Measurements from ENCODE around the gene SLC6A5.

The SLC6A5 gene

GRCh38 chr11:20627026-20627425 lies 27.6 kb downstream of the SLC6A5 start:
- no peak for DNase-seq

GRCh38 chr11:20627701-20628100 lies 28.3 kb downstream of the SLC6A5 start:
- no peak for DNase-seq

DNA sequence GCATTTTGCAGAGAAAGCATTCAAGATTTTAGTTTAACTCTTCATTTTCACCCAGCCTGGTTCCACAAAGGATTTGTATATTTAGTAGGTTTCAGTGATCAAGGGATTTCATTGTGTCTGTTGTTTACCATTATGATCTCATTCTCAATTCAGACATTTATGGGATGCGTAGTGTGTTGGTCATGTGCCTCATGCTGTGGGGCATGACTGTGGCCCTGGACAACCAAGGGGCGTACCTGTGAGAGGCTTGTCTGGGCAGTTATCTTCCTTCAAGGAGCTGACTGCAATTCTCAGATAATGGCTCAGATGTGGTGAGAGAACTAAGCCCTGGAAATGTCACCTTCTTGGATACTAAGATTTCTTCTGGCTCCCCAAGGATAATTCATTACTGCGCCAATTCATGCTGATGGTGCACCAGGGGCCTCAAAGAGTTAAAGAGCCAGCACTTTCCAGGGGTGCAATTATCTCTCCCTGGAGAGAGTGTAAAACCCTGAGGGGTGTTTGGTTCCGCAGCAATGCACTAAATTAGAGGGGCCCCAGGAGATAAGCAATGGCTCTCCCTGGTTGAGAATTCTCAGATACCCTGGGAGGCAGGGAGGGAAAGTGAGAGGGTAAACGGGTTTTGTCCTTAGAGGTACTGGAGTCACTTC lies 32.2 kb downstream of the SLC6A5 start:
- DNase-seq = no peak

GRCh38 chr11:20632169-20632532 lies 32.7 kb downstream of the SLC6A5 start:
- DNase-seq = no peak

DNA sequence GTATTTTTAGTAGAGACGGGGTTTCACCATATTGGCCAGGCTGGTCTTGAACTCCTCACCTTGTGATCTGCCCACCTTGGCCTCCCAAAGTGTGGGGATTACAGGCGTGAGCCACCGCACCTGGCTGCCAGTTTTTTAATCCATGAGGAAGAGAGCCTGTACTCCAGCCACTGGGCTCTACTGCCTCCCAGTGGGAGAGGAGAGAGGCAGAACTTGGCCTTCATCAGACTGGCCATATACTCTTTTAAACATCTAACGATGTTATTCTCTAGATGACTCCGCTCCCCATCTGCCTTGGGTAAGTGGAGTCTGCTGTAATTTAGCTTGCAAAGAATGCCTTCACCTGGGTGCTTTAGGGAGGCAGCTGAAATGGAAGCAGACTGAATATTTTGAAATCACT lies 34.6 kb downstream of the SLC6A5 start:
- DNase-seq = no peak

DNA sequence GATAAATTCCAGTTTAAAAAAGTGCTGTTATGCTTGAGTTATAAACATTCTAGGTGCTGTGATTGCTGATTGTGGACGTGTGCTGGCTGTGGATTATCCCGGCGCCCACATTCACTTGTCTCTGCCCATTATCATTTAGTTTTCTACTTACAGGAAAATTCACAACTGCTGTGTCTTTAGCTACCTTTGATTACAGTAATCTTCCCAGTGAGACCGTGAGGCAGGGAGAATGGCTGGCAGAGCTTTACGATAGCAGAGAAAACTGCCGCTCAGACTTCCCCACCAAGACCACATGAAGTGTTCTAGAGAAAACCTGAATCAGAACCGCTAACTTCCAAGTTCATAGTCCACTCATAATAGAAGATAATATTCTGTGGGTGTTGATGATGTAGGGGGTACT lies 35.4 kb downstream of the SLC6A5 start:
- DNase-seq = no peak

- DNase-seq = no peak
These were observed 38.7 kb downstream of the SLC6A5 start for GRCh38 chr11:20638074-20638473.

- no peak for DNase-seq
These were observed 40.3 kb downstream of the SLC6A5 start for GRCh38 chr11:20639688-20640087.

- no peak for DNase-seq
These were observed 41.0 kb downstream of the SLC6A5 start for GRCh38 chr11:20640401-20640800.

GRCh38 chr11:20644360-20644759 lies 45.0 kb downstream of the SLC6A5 start:
- DNase-seq = no peak

GRCh38 chr11:20647976-20648565 lies 48.7 kb downstream of the SLC6A5 start:
- peak; percentile 16 for DNase-seq

GRCh38 chr11:20652150-20652806 lies 52.9 kb downstream of the SLC6A5 start:
- DNase-seq = no peak

DNA sequence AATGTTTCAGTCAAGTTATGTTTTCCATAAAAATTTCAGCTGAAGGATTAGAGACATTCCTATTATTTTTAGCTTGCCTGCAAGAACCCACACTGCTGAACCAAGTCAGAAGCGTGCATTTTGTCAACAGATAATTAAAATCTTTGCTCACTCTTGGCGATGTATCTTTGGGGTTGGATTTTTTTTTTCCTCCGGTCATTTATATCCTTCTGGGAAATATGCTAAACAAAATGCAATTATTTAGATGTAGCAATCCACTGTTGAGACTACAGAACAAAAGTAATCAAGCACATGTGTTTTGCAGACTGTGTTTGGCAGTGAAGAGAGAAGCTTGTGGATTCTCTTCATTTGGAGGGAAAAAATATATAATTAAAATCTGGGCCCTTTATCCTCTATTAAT lies 54.6 kb downstream of the SLC6A5 start:
- no peak for DNase-seq

DNA sequence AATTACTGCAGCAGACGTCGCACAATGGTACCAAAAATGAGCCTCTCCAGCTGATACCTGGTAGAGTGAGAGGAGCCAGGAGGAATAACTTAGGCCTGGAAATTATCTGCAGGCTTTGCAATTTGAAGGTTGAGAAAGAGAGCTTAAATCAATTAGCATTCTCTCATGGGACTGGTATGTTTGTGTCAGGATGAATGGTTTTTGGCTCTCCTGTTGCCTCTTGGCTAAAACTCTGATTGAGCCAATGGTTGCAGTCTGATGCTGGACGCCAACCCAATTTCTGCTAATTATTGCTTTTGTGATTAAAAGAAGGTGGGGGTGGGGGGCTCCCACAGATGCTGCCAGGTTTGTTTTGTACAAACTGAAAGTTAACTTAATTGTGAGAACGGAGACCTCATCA lies 57.5 kb downstream of the SLC6A5 start:
- DNase-seq = no peak

- no peak for DNase-seq
These were observed 58.7 kb downstream of the SLC6A5 start for GRCh38 chr11:20658135-20658534.

DNA sequence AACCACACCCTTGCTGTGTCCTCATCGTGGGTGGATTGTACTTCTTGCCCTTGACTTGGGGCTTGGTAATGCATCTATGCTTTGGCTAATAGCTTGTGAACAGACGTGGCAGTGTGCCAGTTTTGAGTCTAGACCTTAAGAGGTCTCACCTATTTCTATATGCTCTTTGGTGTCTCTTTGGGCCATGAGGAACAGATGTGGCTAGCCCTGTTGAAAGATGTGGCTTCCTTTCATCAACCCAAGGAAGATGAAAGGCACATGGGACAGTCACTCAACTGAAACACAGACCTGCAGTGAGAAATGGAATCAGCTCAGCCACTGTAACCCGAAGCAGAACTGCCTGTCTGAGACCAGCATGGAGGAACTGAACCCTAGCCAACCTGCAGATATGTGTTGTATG lies 62.0 kb downstream of the SLC6A5 start:
- no peak for DNase-seq

DNA sequence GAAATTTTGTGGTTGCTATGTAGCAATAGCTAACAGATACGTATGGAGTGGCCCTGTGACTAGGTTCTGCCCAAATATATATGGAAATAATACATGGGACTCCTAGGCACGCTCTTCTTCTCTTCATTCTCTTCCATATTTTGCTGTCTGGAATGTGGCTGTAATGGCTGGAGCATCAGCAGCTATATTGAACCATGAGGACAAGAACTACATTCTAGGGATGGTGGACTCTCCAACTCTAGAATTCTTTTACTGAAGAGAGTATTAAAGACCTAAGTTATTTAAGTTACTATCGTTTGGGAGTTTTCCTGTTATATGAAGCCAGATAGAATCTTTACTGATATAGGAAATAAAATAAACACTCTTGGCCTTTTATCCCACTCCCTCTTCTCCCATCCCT lies 62.4 kb downstream of the SLC6A5 start:
- no peak for DNase-seq

DNA sequence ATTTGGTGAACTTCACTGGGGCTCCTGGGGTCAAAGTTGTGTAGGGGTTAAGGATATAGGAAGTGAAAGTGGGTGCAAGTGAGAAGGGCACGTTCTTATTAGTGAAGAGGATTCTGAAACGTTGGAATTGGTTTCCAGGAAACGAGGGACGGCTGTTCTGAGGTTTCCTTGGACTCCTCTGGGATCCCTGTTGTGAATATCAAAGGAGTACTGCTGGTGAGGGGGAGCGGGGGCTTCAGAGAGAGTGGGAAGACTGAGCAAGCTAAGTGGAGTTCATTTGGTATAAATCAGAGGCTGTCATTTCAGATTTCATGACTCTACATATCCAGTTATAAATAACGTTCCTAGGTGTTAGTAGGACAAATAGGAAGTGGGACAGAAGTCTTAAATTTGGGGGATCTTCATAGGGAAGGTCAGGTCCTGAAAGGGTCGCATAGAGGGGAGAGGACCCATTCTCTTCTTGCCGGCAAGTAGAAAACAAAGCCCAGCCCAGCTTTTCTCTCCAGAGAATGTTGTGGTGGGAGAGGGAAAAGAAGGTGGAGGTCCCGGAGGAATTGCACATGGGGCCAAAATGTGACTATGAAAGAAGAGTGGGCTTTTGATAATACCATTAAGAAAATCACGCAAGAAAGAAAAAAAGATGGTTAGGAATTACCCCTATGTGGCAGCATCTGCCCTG lies 68.9 kb downstream of the SLC6A5 start:
- DNase-seq = no peak

DNA sequence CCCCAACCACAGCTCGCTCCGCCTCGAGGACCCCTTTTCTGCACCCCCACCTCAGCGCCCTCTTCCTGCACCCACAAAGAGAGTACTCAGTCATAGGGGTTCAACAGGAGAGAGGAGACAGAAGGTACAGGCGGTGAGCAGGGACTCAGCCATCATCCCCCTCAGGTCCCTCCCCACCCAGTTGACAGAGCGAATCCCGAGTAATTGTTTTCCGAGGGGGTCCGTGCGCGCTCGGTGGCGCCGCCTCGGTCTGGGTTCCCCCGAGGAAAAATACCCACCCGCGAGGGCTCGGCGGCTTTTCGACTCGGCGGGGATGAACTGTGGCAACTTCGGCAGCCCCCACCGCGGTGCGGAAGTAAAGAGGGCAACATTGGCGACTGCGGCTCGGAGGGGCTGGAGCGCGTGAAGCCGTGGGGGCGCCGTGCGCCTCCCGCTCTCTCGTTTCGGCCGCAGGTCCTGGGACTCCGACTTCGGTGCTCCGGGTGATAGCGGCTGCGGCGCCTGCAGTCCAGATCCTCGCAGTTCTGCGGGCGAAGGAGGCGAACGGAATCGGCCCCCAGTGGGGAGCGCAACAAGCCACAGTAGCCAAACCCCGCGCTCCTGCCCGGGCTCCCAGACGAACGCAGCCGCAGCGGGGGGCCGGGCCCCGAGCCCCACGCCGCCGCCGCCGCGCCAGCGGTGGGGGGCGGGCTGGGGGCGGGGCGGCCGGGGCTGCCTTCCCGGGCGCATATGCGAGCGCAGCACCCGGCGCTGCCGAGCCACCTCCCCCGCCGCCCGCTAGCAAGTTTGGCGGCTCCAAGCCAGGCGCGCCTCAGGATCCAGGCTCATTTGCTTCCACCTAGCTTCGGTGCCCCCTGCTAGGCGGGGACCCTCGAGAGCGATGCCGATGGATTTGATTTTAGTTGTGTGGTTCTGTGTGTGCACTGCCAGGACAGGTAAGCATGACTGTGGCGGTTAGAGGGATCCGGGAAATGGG lies 69.7 kb downstream of the SLC6A5 start, which contains the start of gene NELL1:
Gene NELL1, plus strand, starts transcription at position 743 of the 976 bp plus-strand sequence.
- no peak for DNase-seq

DNA sequence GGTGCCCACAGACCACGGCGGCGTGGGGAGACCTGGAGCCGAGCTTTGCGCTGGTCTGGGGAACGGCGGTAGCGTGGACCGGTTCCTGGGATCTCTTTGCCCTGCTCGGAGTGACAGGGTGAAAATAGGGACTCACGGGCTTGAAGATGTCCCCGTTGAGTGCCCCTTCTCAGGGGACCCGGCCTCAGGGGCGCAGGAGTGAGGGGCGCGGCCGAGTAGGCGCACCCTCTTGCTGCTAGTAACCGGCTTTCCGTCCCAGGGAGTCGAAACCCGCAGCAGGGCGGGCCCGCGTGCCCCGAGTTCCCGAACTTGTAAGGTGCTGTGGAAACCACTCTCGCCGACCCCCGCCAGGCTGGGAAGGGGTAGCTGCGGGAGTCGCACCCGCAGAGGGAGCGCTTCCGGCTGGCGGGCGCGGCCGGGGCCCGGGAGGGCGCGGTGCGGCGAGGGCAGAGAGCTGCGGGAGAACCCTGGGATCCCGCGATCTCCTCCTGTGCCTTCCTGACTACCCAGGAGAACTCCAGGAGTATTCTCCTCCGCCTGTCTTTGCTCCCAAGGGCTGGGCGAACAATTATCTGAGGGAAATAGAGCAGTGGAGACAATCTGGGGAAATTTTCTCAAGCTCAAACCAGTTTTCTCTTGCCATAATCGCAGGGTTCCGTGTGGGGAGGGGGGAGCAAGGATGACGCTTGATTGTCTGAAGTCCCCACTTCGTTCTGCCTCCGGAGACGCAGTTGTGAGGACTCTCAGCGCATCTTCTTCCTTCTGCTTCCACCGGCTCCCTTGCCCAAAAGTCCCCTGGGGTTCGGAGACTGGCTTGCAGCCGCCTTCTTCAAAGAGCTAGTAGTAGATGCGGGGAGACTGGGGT lies 70.6 kb downstream of the SLC6A5 start:
- no peak for DNase-seq

- DNase-seq = no peak
These were observed 71.6 kb downstream of the SLC6A5 start for GRCh38 chr11:20670932-20671403.

Data from activated naive CD4-positive, alpha-beta T cell treated with Interleukin-2 at 50 U/mL for 16 hours (primary cell).